Endometrial microvascular endothelial cells (primary cell): Measurements from ENCODE around the gene EDDM3A. TPM values are rescaled to one million over a fixed set of nuclear protein-coding genes. Genes with fewer than 3 reads are reported as not detected.
"Not testable (repeated sequence)": the region's sequence is repeated elsewhere in the genome, so short reads cannot be mapped to it uniquely, and the experiment has no call there.

Experiments used
- in situ Hi-C: cut with HindIII; loops from 2 replicates; pipeline ENCODE4 v1.10.0; 2017; ENCODE audit warnings: low sequenced_read_pairs, low pct_unique_long_range_greater_than_20kb; ENCODE audit errors: inconsistent ontology term
- total RNA-seq: library from RNA; depleted of rRNA; stranded (reverse); fragments of >200 nt; gene quantifications from one replicate; pipeline ENCODE4 v1.2.3, GENCODE V29; 2015; ENCODE audit errors: inconsistent ontology term

EDDM3A gene
- total RNA-seq, result not detected

- in situ Hi-C loops, result no loop called here
These were observed at the start of gene EDDM3A for GRCh38 chr14:20745571-20746358. Gene EDDM3A, plus strand, starts transcription at chr14:20745887. Its CDS starts 1,694 bp downstream, at chr14:20747581.

GRCh38 chr14:20696764-20697163 lies 48.9 kb upstream of the EDDM3A start:
- in situ Hi-C loops, result no loop called here

GRCh38 chr14:20697273-20698017 lies 48.2 kb upstream of the EDDM3A start:
- in situ Hi-C loops, result no loop called here

GRCh38 chr14:20698018-20698329 lies 47.7 kb upstream of the EDDM3A start:
- in situ Hi-C loops, result no loop called here

- in situ Hi-C loops, result no loop called here
These were observed 46.8 kb upstream of the EDDM3A start for GRCh38 chr14:20698934-20699333.

- in situ Hi-C loops, result loop anchor here (25.0 kb wide), 1 partner anchor 162 kb away; no protein-coding TSS in a partner anchor
These were observed 45.8 kb upstream of the EDDM3A start for GRCh38 chr14:20699931-20700330.

- in situ Hi-C loops, result loop anchor here (25.0 kb wide), 1 partner anchor 161 kb away; no protein-coding TSS in a partner anchor
These were observed 44.7 kb upstream of the EDDM3A start for GRCh38 chr14:20700965-20701364.

- in situ Hi-C loops, result loop anchor here (25.0 kb wide), 1 partner anchor 155 kb away; no protein-coding TSS in a partner anchor
These were observed 38.9 kb upstream of the EDDM3A start for GRCh38 chr14:20706657-20707355.

- in situ Hi-C loops, result loop anchor here (25.0 kb wide), 1 partner anchor 155 kb away; no protein-coding TSS in a partner anchor
These were observed 38.1 kb upstream of the EDDM3A start for GRCh38 chr14:20707622-20708021.

GRCh38 chr14:20711261-20711660 lies 34.4 kb upstream of the EDDM3A start:
- in situ Hi-C loops, result loop anchor here (25.0 kb wide), 1 partner anchor 151 kb away; no protein-coding TSS in a partner anchor

GRCh38 chr14:20711685-20712084 lies 34.0 kb upstream of the EDDM3A start:
- in situ Hi-C loops, result loop anchor here (25.0 kb wide), 1 partner anchor 151 kb away; no protein-coding TSS in a partner anchor

- in situ Hi-C loops, result loop anchor here (25.0 kb wide), 1 partner anchor 149 kb away; no protein-coding TSS in a partner anchor
These were observed 32.8 kb upstream of the EDDM3A start for GRCh38 chr14:20712904-20713303.

GRCh38 chr14:20714593-20715250 lies 31.0 kb upstream of the EDDM3A start:
- in situ Hi-C loops, result loop anchor here (25.0 kb wide), 1 partner anchor 148 kb away; no protein-coding TSS in a partner anchor

- in situ Hi-C loops, result loop anchor here (25.0 kb wide), 1 partner anchor 143 kb away; no protein-coding TSS in a partner anchor
These were observed 25.9 kb upstream of the EDDM3A start for GRCh38 chr14:20719777-20720176.

GRCh38 chr14:20720741-20721140 lies 24.9 kb upstream of the EDDM3A start:
- in situ Hi-C loops, result loop anchor here (25.0 kb wide), 1 partner anchor 142 kb away; no protein-coding TSS in a partner anchor

- in situ Hi-C loops, result loop anchor here (25.0 kb wide), 1 partner anchor 140 kb away; no protein-coding TSS in a partner anchor
These were observed 23.7 kb upstream of the EDDM3A start for GRCh38 chr14:20722016-20722415.

- in situ Hi-C loops, result loop anchor here (25.0 kb wide), 1 partner anchor 139 kb away; no protein-coding TSS in a partner anchor
These were observed 22.2 kb upstream of the EDDM3A start for GRCh38 chr14:20723488-20723887.

- in situ Hi-C loops, result not testable (repeated sequence)
These were observed 19.6 kb upstream of the EDDM3A start for GRCh38 chr14:20726121-20726520.
